A549 (cell line): ENCODE data around the gene FOXE1. TPM values are rescaled to one million over a fixed set of nuclear protein-coding genes. Genes with fewer than 3 reads are reported as not detected.
A peak's percentile ranks its signal among the peaks of the same experiment; 100 is the strongest.

Experiments
- ATAC-seq, 2 experiments: fragments of 200-7000 bp in 1 of 2; fragments of >200 bp in 1 of 2; cut with Nextera tagmentation in 1 of 2; cut with Tn5 transposase in 1 of 2; 3 replicates each; pipeline versions ENCODE4 v1.8.0 to v1.9.1; 2018 to 2020; ENCODE audit warnings: mild to moderate bottlenecking in 1 of 2, moderate library complexity in 1 of 2
- CTCF ChIA-PET: fragments of 300-600 bp; sonication (Branson Sonifier 250); formaldehyde crosslinking; extraction: SDS; loops from one replicate; lab custom pipeline; 2021; ENCODE audit warnings: antibody characterized with exemption, inconsistent platforms; lab: Yijun Ruan, JAX
- POLR2A ChIA-PET: fragments of 350-600 bp; formaldehyde crosslinking; extraction: SDS; loops from one replicate; lab custom pipeline; 2021; ENCODE audit warnings: antibody characterized with exemption, inconsistent platforms; lab: Yijun Ruan, JAX
- DNase-seq, 2 experiments: peaks; one replicate each; pipeline versions ENCODE4 v3.0.0 to v3.0.0-alpha.2; 2011 to 2016; ENCODE audit warnings: low read depth in 1 of 2, low spot score in 1 of 2
- FAIRE-seq: peaks from 2 replicates; lab custom pipeline; 2011; peaks lifted over from hg19 to GRCh38; lab: Jason Lieb, UNC
- H3K27ac ChIP-seq, 2 experiments: fragments of >200 bp; sonication (Bioruptor Twin); formaldehyde crosslinking; 3 replicates each; pipeline ENCODE4 v1.5.1; 2016 to 2017
- H3K4me1 ChIP-seq: fragments of >200 bp; sonication (Bioruptor Twin); formaldehyde crosslinking; 3 replicates; pipeline ENCODE4 v1.6.1; 2016
- H3K4me2 ChIP-seq: fragments of >200 bp; sonication (Bioruptor Twin); formaldehyde crosslinking; 3 replicates; pipeline ENCODE4 v1.6.1; 2016
- H3K4me3 ChIP-seq: fragments of >200 bp; sonication (Bioruptor Twin); formaldehyde crosslinking; 3 replicates; pipeline ENCODE4 v1.5.1; 2016
- H3K9me3 ChIP-seq: fragments of >200 bp; sonication (Bioruptor Twin); formaldehyde crosslinking; 3 replicates; pipeline ENCODE4 v1.6.1; 2016
- ATOH8 ChIP-seq: fragments of 250-450 bp; sonication (Bioruptor Pico); IDR thresholded peaks from 2 replicates; pipeline ENCODE4 v1.5.0; 2020; ENCODE audit warnings: low read depth, mild to moderate bottlenecking, moderate library complexity
- BCL3 ChIP-seq: fragments of >200 bp; sonication (Bioruptor Twin); formaldehyde crosslinking; IDR thresholded peaks from 3 replicates; pipeline ENCODE4 v1.6.1; 2016
- CBX2 ChIP-seq: fragments of 200-600 bp; sonication (generic); IDR thresholded peaks from 2 replicates; pipeline ENCODE4 v1.6.1; 2016; ENCODE audit warnings: low read depth, mild to moderate bottlenecking, borderline replicate concordance
- CHD2 ChIP-seq: fragments of 150-350 bp; IDR thresholded peaks from 2 replicates; pipeline ENCODE4 v1.6.1; 2014; ENCODE audit warnings: low read length; ENCODE audit not compliant: partially characterized antibody
- CHD4 ChIP-seq: fragments of 200-600 bp; sonication (generic); IDR thresholded peaks from 2 replicates; pipeline ENCODE4 v1.6.1; 2016; ENCODE audit warnings: antibody characterized with exemption, mild to moderate bottlenecking, borderline replicate concordance
- CTCF ChIP-seq: fragments of >200 bp; sonication (Bioruptor Twin); formaldehyde crosslinking; IDR thresholded peaks from 3 replicates; pipeline ENCODE4 v1.5.1; 2016
- ELK1 ChIP-seq: fragments of 150-350 bp; IDR thresholded peaks from 2 replicates; pipeline ENCODE4 v1.6.1; 2014; ENCODE audit warnings: low read depth, mild to moderate bottlenecking, low read length
- FOSL2 ChIP-seq, 2 experiments: fragments of 450-650 bp in 1 of 2; fragments of >200 bp in 1 of 2; sonication (Bioruptor Twin) in 1 of 2; formaldehyde crosslinking; IDR thresholded peaks; 2 replicates each; pipeline versions ENCODE4 v1.5.0 to v1.6.1; 2016 to 2020; ENCODE audit warnings: mild to moderate bottlenecking in 1 of 2, moderate library complexity in 1 of 2
- HEYL ChIP-seq: fragments of 250-450 bp; sonication (Bioruptor Pico); IDR thresholded peaks from 2 replicates; pipeline ENCODE4 v1.8.0; 2021; ENCODE audit warnings: mild to moderate bottlenecking, moderate library complexity
- HMGXB4 ChIP-seq: fragments of 250-450 bp; sonication (Bioruptor Pico); IDR thresholded peaks from 2 replicates; pipeline ENCODE4 v1.5.0; 2021; ENCODE audit warnings: mild to moderate bottlenecking, moderate library complexity, borderline replicate concordance
- HOXB5 ChIP-seq: fragments of 250-450 bp; sonication (Bioruptor Pico); IDR thresholded peaks from 2 replicates; pipeline ENCODE4 v1.5.0; 2020; ENCODE audit warnings: mild to moderate bottlenecking, moderate library complexity
- JUNB ChIP-seq: fragments of >200 bp; sonication (Bioruptor Twin); formaldehyde crosslinking; IDR thresholded peaks from 2 replicates; pipeline ENCODE4 v1.6.1; 2016
- KDM1A ChIP-seq: fragments of 200-600 bp; sonication (generic); IDR thresholded peaks from 2 replicates; pipeline ENCODE4 v1.6.1; 2016; ENCODE audit warnings: low read depth, mild to moderate bottlenecking
- MAFK ChIP-seq: fragments of 450-650 bp; IDR thresholded peaks from 2 replicates; pipeline ENCODE4 v1.6.1; 2014; ENCODE audit not compliant: partially characterized antibody
- MAX ChIP-seq: IDR thresholded peaks from 2 replicates; pipeline ENCODE4 v1.6.1; 2012
- MAZ ChIP-seq: fragments of 150-350 bp; IDR thresholded peaks from 2 replicates; pipeline ENCODE4 v1.6.1; 2014; ENCODE audit warnings: antibody characterized with exemption, low read depth, low read length, borderline replicate concordance
- PBX3 ChIP-seq: IDR thresholded peaks from 2 replicates; pipeline ENCODE4 v1.6.1; 2012
- RAD21 ChIP-seq, 2 experiments: fragments of >200 bp in 1 of 2; sonication (Bioruptor Twin) in 1 of 2; formaldehyde crosslinking in 1 of 2; IDR thresholded peaks in 1 of 2; conservative IDR thresholded peaks in 1 of 2; 2 replicates in 1 of 2; 3 replicates in 1 of 2; pipeline ENCODE4 v1.6.1; 2012 to 2018; ENCODE audit warnings: inconsistent platforms in 1 of 2
- RARB ChIP-seq: fragments of 250-450 bp; sonication (Bioruptor Pico); IDR thresholded peaks from 2 replicates; pipeline ENCODE4 v1.8.0; 2021; ENCODE audit warnings: mild to moderate bottlenecking, moderate library complexity
- SMC3 ChIP-seq: fragments of >200 bp; sonication (Bioruptor Twin); formaldehyde crosslinking; IDR thresholded peaks from 3 replicates; pipeline ENCODE4 v1.6.1; 2018; ENCODE audit warnings: inconsistent platforms
- ZFP36 ChIP-seq: fragments of 450-650 bp; IDR thresholded peaks from 2 replicates; pipeline ENCODE4 v1.6.1; 2014; ENCODE audit warnings: borderline replicate concordance; ENCODE audit not compliant: partially characterized antibody
- ZSCAN20 ChIP-seq: fragments of 250-450 bp; sonication (Bioruptor Pico); IDR thresholded peaks from 2 replicates; pipeline ENCODE4 v1.8.0; 2022; ENCODE audit warnings: mild to moderate bottlenecking, moderate library complexity
- WGBS: methylation state at CpG from one replicate; pipeline ENCODE4 v1.1.6; 2017; ENCODE audit errors: missing lambda C conversion rate; 5-methylcytosine and 5-hydroxymethylcytosine counted together
- polyA plus RNA-seq, 4 experiments: library from polyadenylated mRNA; depleted of rRNA in 3 of 4; stranded (reverse); fragments of >200 nt; fragmentation: RNase III in 1 of 4; extraction: RNeasy Plus Mini Kit Qiagen cat#74134 plus additional on column Dnase treatment in 1 of 4; gene quantifications; 2 replicates in 3 of 4; 3 replicates in 1 of 4; pipeline ENCODE4 v1.2.3, GENCODE V29; 2011 to 2017

Gene FOXE1
- polyA plus RNA-seq, 2 of the 4 experiments (the other 2 are of a cell fraction): 5.5 to 6.3 TPM

- ChIA-PET CTCF (interaction anchor here (0.6 to 10.3 kb wide), 67 partner anchors 9 to 269 kb away, joined by 3 to 104 read pairs (median 5); partner anchors contain the start of genes ANP32B, TRMO and XPA), POLR2A (interaction anchor here (0.9 kb wide), 1 partner anchor 204 kb away, joined by 3 read pairs; the partner anchor contains the start of gene XPA)
- no peaks in the 10 kb centered on the region for H3K9me3 ChIP-seq
- peaks cover 3% of the 10 kb centered on the region; the same call in 2 of the 3 replicates for H3K4me1 ChIP-seq
- H3K27ac ChIP-seq: peak overlapping the region in 1 of 2 experiments; percentile 46; a peak in 3 of 6 replicates
- DNase-seq (peak; percentile 59 to 74), ATAC-seq (peak; percentile 77 to 86; a peak in 4 of 6 replicates), FAIRE-seq (no peak)
- 39% methylated on average over 5 of the region's 5 CpGs for WGBS
- H3K4me2 ChIP-seq: no peak overlapping the region
- no peak overlapping the region for H3K4me3 ChIP-seq
- TF ChIP-seq ATOH8 (CRISPR knock-in tag): no peak
- peak; percentile 86 for TF ChIP-seq SMC3
- TF ChIP-seq RAD21 (conservative IDR thresholded peaks at IDR 0.05 in 1 of 2, IDR thresholded peaks at IDR 0.05 in 1 of 2): peak; percentile 88 to 89
- TF ChIP-seq HMGXB4 (CRISPR knock-in tag): no peak
- peak; percentile 89 for TF ChIP-seq CTCF
- TF ChIP-seq JUNB: no peak
Observed at GRCh38 chr9:97900738-97901565, 47.9 kb downstream of the FOXE1 start.

GRCh38 chr9:97903177-97903576, 50.2 kb downstream of the FOXE1 start:
- ATAC-seq: no peak
- ChIA-PET CTCF (interaction anchor here (1.0 to 10.3 kb wide), 11 partner anchors 10 to 232 kb away, joined by 3 to 104 read pairs (median 5); partner anchors contain the start of gene XPA), POLR2A (no interaction called here)
- DNase-seq: no peak
- H3K27ac ChIP-seq: no peak overlapping the region
- H3K9me3 ChIP-seq: no peaks in the 10 kb centered on the region
- no peak overlapping the region for H3K4me3 ChIP-seq
- 66% methylated on average over 1 of the region's 1 CpG for WGBS
- H3K4me2 ChIP-seq: no peak overlapping the region
- FAIRE-seq: no peak
- H3K4me1 ChIP-seq: peaks cover 3% of the 10 kb centered on the region; the same call in 2 of the 3 replicates
- TF ChIP-seq KDM1A: no peak
- no peak for TF ChIP-seq CHD2
- no peak for TF ChIP-seq ZFP36
- TF ChIP-seq ELK1: no peak
- no peak for TF ChIP-seq RARB (CRISPR knock-in tag)
- no peak for TF ChIP-seq MAZ
- TF ChIP-seq ZSCAN20 (CRISPR knock-in tag): no peak
- no peak for TF ChIP-seq CBX2
- no peak for TF ChIP-seq MAX
- TF ChIP-seq HOXB5 (CRISPR knock-in tag): no peak
- no peak for TF ChIP-seq HMGXB4 (CRISPR knock-in tag)
- no peak for TF ChIP-seq CHD4
- no peak for TF ChIP-seq PBX3
- no peak for TF ChIP-seq FOSL2 (IDR thresholded peaks at IDR 0.05)
- no peak for TF ChIP-seq FOSL2 (CRISPR knock-in tag; IDR thresholded peaks at IDR 0.05)
- no peak for TF ChIP-seq HEYL (CRISPR knock-in tag)
- no peak for TF ChIP-seq BCL3
- TF ChIP-seq MAFK: no peak
